NCI-H748 (cell line): ENCODE measurements around the gene IL5.
"Not testable (repeated sequence)": the region's sequence is repeated elsewhere in the genome, so short reads cannot be mapped to it uniquely, and the experiment has no call there.

ENCODE experiments used
- DNase-seq: peaks from one replicate; lab custom pipeline; 2025; ENCODE audit not compliant: unreplicated experiment; lab: John Stamatoyannopoulos, UW

Gene IL5

DNA sequence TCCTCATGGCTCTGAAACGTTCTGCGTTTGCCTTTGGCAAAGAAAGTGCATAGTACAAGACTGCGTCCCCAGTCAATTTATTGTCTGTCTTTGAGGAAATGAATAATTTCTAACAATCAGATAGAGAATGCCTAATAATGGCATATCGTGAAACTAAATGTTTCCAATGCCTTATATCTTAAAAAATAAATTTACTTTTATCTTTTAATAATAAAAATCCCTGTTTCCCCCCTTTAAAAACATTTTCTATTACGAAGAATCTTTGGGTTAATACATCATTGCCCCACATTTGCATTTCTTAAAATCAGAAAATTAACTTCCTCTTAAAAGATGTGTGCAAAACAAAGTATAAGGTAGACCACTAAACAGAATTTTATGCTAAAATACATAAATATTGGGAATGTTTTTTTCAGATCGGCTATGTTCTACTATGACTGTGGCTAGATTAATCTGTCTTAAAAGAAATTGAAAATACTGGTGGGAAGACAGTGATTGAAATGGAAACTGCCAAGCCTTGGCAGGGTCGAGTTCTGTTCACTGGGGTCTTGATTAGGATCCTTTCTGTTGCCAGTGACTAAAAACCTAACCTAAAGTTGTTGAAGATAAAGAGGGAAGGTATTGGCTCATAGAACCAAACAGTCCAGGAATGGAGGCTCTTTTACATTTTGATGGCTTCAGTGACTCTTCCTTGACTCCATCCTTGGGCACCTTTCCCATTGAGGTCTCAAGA is at the start of gene IL5:
Gene IL5, minus strand, starts transcription at position 51 of the 730 bp plus-strand sequence. Its CDS starts 44 bp downstream, at position 7.
- no peak for DNase-seq

DNA sequence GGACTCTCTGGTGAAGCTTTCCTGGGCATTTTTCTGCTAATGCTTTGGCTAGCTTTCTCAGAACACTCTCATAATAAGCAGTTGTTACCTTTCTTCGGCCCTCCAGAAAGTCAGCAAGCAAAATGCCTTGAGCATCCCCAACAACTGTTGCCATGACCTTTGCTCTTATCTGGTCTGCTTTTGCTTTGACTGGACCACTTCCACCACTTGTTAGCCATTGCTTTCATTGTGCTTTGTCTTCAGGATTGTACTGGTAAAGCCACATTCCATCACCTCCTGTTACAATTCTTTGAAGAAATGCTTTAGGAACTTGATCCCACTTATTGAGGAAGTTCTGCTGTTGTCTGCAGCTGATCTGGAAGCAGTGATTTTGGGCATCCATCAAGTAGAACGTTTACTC is 49.2 kb upstream of the IL5 start:
- no peak for DNase-seq

DNA sequence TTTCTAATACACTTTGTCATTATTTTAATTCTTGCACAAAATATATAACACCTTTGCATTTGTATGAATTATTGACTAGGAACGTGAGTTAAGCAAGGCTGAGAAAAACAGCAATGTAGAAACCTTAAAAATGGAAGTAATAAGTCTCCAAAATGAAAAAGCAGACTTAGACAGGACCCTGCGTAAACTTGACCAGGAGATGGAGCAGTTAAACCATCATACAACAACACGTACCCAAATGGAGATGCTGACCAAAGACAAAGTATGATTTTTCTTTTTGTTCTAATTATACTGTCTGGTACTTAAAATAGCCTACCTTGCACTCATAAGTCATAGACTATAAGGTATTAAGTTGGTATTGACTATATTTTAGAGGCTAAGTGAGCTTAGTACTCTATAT is 47.8 kb upstream of the IL5 start:
- DNase-seq, result no peak

DNA sequence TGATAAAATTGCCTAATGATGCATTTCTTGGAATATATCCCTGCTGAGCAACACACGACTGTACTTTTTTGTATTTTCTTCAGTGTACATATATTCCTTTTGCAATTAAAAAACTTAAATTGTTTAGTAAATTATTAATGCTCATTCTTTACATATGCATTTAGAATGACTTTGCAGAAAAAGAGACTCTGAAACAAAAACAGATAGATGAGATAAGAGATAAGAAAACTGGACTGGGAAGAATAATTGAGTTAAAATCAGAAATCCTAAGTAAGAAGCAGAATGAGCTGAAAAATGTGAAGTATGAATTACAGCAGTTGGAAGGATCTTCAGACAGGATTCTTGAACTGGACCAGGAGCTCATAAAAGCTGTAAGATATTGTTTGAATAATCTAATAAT is 46.1 kb upstream of the IL5 start:
- no peak for DNase-seq

DNA sequence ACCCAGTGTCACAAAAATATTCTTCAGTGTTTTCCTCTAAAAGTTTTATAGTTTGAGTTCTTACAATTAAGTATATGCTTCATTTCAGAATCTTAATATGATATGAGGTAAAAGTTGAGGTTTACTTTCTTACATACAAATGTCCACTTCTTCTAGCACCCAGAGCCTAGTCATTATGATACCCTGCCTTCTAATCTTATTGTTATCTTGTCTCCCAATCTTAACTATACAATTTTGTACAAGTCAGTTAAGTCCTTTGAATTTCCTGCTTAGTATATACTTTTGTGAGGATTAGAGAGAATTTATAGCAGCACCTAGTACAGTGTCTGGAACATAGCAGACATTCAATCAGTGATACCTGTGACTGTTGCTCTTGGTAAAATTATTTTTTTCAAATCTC is 42.7 kb upstream of the IL5 start:
- no peak for DNase-seq

DNA sequence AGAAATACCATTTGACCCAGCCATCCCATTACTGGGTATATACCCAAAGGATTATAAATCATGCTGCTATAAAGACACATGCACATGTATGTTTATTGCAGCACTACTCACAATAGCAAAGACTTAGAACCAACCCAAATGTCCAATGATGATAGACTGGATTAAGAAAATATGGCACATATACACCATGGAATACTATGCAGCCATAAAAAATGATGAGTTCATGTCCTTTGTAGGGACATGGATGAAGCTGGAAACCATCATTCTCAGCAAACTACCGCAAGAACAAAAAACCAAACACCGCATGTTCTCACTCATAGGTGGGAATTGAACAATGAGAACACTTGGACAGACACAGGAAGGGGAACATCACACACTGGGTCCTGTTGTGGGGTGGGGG is 41.2 kb upstream of the IL5 start:
- DNase-seq, result not testable (repeated sequence)

DNA sequence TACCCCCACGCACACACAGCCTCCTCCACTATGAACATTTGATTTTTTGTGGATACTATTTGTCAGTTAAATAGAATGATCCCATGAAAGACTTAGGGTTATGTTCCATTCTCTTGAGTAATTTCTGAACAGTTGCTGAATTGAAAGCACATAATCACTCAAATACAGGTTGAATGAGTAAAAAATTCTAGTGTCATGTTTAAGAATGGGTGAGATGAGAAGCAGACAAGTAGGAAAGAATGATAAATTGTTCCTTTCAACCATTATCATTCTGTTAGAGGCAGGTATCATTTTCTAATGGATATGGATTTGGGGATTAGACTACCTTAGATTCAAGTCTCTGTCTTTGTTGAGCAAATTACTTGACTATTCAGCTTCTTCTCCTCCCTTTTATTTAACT is 32.8 kb upstream of the IL5 start:
- DNase-seq, result no peak

DNA sequence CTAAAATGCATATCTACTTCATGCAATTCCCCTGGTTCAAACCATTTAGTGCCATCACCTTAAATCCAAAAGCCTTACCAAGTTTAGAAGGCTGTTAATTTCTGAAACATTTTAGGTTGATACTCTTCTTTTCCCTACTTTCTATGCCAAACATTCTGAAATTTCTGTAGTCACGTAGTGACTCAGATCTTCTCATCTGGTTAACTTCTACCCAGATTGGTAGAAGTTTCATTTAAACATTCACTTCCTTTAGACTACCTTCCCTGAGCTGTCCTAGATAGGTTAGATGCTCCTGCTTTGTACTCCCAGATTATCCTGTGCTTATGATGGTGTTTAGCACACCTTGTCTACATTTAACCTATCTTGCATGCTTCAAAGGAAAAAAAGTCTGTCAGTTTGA is 23.3 kb upstream of the IL5 start:
- no peak for DNase-seq

DNA sequence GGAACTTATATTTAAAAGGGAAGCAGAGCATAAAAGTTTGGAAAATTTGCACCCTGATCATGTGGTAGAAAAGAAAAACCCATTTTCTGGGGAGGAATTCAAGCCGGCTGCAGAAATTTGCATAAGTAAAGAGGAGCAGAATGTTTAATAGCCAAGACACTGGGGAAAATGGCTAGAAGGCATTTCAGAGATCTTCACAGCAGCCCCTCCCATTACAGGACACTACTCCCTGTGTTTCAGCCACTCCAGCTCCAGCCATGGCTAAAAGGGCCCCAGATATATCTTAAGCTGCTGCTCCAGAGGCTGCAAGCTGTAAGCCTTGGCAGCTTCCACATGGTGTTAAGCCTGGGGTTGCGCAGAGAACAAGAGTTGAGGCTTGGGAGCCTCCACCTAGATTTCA is 21.2 kb upstream of the IL5 start:
- not testable (repeated sequence) for DNase-seq

DNA sequence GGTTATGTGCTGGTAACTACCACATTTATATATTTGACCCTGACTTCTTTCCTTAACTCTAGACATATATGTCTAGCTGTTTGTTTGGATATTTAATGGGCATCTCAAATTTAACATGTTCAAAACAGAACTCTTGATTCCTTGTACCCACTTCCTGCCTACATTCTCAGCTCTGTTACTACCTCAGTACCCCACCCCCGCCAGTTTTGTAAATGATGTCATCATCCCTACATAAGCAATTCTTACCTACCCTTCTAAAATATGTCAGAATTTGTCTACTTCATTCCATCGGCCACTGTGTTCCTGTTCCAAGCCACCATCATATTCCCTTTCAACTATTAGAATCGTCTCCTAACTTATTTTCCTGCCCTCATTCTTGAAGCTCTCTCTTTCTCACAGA is 18.3 kb upstream of the IL5 start:
- DNase-seq, result no peak

DNA sequence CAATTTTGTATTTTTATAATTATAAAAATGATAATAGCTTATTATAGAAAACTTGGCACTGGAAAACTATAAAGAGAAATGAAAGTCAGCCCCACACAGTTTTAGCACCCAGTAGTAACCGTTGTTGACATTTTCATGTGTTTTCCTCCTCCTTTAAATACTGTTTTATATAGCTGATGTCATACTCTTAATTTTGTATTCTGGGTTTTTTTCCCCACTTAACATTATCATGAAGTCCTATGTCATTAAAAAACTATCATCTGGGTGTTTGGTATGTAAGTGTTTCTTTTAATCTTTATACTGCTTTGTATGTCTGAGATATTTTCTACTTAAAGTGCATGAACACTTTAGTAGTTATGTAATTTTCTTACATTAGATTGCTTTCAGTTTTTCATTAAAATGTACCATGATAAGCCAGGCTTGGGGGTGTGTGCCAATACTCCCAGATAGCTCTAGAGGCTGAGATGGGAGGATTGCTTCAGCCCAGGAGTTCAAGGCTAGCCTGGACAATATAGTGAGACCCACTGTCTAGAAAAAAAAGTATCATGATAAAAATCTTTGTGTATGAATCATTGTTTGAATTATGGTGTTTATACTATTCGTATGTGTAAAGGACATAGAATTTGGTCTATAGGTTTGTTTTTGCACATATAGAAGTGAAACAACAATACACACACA is 16.2 kb upstream of the IL5 start:
- no peak for DNase-seq

DNA sequence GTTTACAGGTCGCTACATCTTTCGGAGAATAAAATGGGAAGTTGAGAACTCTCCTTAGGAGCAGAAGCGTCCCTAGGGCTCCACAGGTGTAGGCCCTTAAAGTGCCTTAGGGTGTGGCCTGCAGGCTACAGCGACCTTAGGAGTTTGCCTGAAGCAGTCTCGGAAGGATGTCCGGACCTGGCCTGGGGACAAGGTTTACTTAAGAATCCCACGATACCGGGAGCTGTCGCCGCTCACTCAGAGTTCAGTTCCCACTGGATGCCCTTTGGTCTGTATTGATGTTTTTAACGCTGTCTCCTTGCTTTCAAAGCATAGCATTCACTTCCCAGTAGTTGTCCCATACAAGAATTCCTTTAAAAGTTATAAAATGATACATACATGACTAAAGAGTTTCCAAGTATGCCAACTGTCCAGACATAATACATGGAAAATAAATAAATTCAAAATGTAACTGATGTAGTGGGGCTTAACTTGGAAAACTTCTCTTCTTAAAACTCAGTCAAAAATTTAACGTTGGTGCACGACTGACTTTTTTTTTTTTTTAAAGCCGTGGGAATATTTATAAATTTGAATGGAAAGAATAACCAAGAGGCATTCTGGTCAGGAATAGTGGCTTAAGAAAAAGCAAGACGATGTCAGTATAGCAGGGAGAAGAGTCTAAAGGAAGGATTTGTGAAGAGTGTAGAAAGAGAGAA is 14.3 kb upstream of the IL5 start:
- peak; percentile 65 for DNase-seq

DNA sequence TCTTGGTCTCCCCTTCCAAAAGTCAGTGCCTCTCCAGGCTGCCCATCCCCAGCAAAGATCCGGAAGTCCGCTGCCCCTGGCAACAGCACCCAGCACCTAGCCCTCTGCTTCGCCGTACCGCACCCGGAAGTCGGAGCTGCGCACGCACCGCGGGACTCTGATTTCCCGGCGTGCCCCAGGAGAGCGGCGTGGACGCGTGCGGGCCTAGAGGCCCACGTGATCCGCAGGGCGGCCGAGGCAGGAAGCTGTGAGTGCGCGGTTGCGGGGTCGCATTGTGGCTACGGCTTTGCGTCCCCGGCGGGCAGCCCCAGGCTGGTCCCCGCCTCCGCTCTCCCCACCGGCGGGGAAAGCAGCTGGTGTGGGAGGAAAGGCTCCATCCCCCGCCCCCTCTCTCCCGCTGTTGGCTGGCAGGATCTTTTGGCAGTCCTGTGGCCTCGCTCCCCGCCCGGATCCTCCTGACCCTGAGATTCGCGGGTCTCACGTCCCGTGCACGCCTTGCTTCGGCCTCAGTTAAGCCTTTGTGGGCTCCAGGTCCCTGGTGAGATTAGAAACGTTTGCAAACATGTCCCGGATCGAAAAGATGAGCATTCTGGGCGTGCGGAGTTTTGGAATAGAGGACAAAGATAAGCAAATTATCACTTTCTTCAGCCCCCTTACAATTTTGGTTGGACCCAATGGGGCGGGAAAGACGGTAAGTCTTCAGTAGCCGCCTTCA is 13.6 kb upstream of the IL5 start, which contains the start of gene RAD50:
Gene RAD50, plus strand, starts transcription at position 215 of the 715 bp plus-strand sequence. Its CDS starts 348 bp downstream, at position 563.
- peak; percentile 97 for DNase-seq

DNA sequence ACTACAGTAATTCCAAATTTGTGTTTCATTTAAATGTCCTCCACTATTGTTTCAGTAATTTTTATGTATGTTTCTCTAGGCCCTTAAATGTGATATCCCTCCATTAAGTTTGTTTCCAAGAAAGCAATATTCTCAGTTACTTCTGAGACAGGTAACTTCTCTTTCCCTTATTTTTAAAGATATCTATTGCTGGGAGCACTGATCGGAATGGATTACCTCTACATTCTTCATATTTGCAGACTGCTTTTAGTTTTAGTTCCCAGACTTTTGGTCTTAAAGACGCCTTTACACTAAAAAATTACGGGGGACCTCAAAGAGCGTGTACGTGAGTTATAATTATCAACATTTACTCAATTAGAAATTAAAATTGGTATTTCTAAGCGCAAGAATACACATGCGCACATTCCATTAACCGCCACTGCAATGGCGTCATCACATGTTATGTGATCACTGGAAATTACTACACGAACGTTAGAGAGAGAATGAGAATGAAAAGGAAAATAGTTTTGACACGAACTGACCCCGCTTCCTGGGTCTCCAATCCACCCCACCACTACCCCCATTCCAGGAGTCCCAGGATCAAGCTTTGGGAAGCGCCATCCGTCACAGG is 12.9 kb upstream of the IL5 start:
- DNase-seq, result peak; percentile 77

DNA sequence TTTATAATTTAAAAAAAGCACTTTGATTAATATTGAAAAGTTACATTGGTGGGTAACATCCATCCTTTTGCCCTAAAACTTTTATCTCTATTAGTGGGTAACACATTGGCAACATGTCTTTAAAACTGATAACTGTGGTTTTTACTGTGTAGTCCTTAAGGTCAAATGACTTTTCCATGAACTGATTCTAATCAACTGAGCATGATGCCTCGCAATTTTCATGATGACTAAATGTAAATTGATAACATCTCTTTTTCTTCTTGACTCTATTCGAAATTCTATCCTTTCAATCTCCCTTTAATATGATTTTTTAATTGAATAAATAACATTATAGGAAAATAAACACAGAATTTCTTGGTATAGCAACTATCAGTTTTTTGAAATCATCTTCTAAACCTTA is 6.3 kb upstream of the IL5 start:
- no peak for DNase-seq

DNA sequence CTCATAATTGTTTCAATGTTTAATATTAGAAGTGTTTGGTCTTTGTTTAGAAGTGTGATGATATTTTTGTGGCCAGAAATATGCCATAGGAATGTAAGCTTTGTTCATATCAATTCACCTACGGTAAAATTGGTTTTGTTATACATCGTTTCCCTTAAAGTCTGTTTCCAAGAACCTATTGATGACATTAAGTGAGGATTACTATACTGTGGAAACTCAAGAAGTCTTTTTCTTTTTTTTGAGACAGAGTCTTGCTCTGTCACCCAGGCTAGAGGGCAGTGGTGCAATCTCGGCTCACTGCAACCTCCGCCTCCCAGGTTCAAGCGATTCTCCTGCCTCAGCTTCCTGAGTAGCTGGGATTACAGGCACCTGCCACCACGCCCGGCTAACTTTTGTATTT is 5.5 kb upstream of the IL5 start:
- DNase-seq, result not testable (repeated sequence)

DNA sequence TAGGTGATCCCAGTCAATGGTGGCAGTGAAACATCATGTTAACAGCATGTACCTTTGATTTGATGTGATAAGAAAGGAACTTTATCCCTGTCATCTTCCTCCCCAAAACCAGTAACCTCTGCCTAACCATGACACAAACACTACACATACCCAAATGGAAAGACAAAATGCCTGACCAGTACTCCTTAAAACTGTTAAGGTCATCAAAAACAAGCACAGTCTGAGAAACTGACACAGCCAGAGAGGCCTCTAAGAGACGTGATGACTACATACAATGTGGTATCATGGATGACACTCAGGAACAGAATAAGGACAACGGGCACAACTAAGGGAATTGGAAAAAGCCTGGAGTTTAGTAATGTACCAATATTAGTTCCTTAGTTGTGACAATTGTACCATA is 3.9 kb upstream of the IL5 start:
- DNase-seq, result no peak

DNA sequence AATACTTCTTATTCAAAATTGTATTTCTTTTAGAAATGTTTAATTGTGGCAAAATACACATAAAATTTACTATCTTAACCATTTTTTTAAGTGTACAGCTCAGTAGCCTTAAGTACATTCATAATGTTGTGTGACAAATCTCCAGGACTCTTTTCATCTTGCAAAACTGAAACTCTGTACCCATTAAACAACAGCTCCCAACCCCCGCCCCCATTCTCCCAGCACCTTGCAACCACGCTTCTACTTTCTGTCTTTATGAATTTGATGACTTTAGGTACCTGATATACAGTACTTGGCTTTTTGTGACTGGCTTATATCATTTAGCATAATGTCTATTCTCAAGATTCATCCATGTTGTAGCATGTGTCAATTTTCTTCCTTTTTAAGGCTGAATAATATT is 2.8 kb upstream of the IL5 start:
- DNase-seq, result no peak

DNA sequence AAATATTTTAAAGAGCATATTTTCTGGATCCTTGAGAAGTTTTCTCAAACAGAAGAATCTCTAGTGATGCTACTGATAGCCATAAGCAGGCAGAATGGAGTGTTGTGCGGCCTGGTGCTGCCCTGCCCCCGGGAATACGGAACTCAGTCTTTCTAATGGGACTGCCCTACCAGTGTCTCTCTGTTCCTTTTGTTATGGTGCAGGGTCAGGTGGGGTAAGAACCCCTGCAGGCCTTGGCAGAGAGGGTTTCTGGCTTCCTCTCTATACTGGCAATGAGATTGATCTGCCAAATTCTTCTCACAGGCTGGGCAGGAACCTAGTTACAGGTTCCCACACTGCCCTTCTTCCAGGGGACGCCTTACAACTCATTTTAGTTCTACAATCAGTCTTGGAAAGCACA is 2.6 kb downstream of the IL5 start:
- no peak for DNase-seq

DNA sequence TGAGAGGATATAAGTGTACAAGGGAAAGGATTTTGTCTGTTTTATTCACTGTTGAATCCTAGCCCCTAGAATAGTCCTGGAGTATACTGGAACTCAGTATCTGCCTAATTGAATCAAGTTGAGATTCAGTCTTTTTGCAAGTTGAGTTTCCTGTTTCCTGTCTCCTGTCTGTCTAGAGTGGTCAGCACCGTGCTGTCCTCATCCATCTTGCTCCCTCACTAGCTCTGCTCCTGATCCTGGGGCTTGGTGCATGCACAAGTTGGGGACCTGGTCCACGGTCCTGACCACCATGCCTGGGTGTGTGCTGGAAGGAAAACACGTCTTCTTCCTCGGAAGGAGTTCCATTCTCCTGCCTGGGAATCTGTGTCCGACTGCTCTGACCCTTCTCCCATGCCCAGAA is 3.2 kb downstream of the IL5 start:
- no peak for DNase-seq

DNA sequence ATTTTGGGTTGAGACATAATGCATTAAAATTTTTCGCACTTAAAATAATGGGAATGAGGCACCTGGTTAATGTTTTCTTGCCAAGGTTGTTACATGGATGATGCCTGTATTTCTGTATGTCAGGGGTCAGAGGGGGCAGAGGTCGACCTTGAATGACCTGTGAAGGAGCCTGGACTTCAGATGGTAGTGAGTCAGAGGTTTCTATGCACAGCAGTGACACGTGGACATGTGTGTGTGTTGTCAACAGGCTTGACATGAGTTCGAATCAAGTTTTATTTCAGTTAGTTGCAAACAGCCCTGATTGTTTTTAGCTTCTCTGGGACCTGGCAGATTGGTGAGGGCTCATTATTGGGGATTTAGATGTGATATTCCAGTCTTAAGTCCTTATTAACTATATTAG is 3.6 kb downstream of the IL5 start:
- no peak for DNase-seq
